H1 (cell line): ENCODE measurements around the gene TECTB. TPM values are rescaled to one million over a fixed set of nuclear protein-coding genes. Genes with fewer than 3 reads are reported as not detected.

Experiments
- CTCF ChIA-PET: fragments of 300-600 bp; sonication (Branson Sonifier 250); formaldehyde crosslinking; loops from one replicate; lab custom pipeline; 2021; ENCODE audit not compliant: partially characterized antibody; lab: Charles Lee
- POLR2A ChIA-PET: fragments of 300-600 bp; sonication (Branson Sonifier 250); formaldehyde crosslinking; loops from one replicate; lab custom pipeline; 2021; ENCODE audit warnings: inconsistent platforms; ENCODE audit not compliant: partially characterized antibody; lab: Charles Lee
- DNase-seq, 2 experiments: peaks; one replicate each; pipeline versions ENCODE4 v3.0.0 to v3.0.0-alpha.2; 2010 to 2022; ENCODE audit warnings: low spot score in 2 of 2, low read depth in 1 of 2, mixed read lengths in 1 of 2
- FAIRE-seq: peaks from 2 replicates; lab custom pipeline; 2011; peaks lifted over from hg19 to GRCh38; lab: Jason Lieb, UNC
- H2AFZ ChIP-seq: 2 replicates; pipeline ENCODE4 v1.8.1; 2012; ENCODE audit warnings: low read length, inconsistent platforms
- H2AK5ac ChIP-seq: 2 replicates; pipeline ENCODE4 v1.6.1; 2013; ENCODE audit warnings: low read depth, low read length
- H2BK120ac ChIP-seq: replicated peaks from 2 replicates; pipeline ENCODE3; 2013; ENCODE audit warnings: low read depth, low read length, inconsistent platforms
- H2BK12ac ChIP-seq: 2 replicates; pipeline ENCODE4 v1.6.1; 2013; ENCODE audit warnings: low read depth, low read length
- H2BK15ac ChIP-seq: 2 replicates; pipeline ENCODE4 v1.6.1; 2013; ENCODE audit warnings: low read length
- H2BK20ac ChIP-seq: 2 replicates; pipeline ENCODE4 v1.6.1; 2013; ENCODE audit warnings: low read length
- H2BK5ac ChIP-seq: 2 replicates; pipeline ENCODE4 v1.6.1; 2013; ENCODE audit warnings: low read depth, low read length
- H3K14ac ChIP-seq: 2 replicates; pipeline ENCODE4 v1.6.1; 2013; ENCODE audit warnings: inconsistent platforms; ENCODE audit not compliant: insufficient read length
- H3K18ac ChIP-seq: 2 replicates; pipeline ENCODE4 v1.6.1; 2013; ENCODE audit warnings: low read length; ENCODE audit errors: extremely low read depth
- H3K23ac ChIP-seq: 2 replicates; pipeline ENCODE4 v1.6.1; 2013; ENCODE audit warnings: inconsistent platforms; ENCODE audit not compliant: insufficient read length
- H3K23me2 ChIP-seq: 2 replicates; pipeline ENCODE4 v1.6.1; 2013; ENCODE audit warnings: low read depth, low read length
- H3K27ac ChIP-seq: 2 replicates; pipeline ENCODE4 v1.6.1; 2011; ENCODE audit warnings: low read depth, low read length, inconsistent platforms
- H3K27me3 ChIP-seq, 4 experiments: replicated peaks in 1 of 4; 1 replicate in 1 of 4; 2 replicates in 3 of 4; pipeline versions ENCODE4 v1.6.1 to v1.8.1; 2011 to 2013; ENCODE audit warnings: low read length in 3 of 4, mild to moderate bottlenecking in 3 of 4, inconsistent platforms in 2 of 4, mixed read lengths in 2 of 4, moderate library complexity in 1 of 4; ENCODE audit not compliant: control insufficient read depth in 3 of 4, insufficient read depth in 3 of 4; ENCODE audit errors: extremely low read depth in 1 of 4
- H3K36me3 ChIP-seq, 4 experiments: 2 replicates each; pipeline versions ENCODE4 v1.6.1 to v1.8.1; 2011 to 2013; ENCODE audit warnings: mild to moderate bottlenecking in 4 of 4, low read length in 3 of 4, moderate library complexity in 2 of 4, control low read depth in 1 of 4, inconsistent platforms in 1 of 4; ENCODE audit not compliant: insufficient read depth in 4 of 4, control insufficient read depth in 2 of 4
- H3K4ac ChIP-seq: replicated peaks from 2 replicates; pipeline ENCODE3; 2013; ENCODE audit warnings: low read length, low read depth, mixed read lengths, inconsistent platforms; ENCODE audit not compliant: insufficient read length
- H3K4me1 ChIP-seq, 4 experiments: replicated peaks in 1 of 4; 1 replicate in 1 of 4; 2 replicates in 3 of 4; pipeline versions ENCODE4 v1.6.1 to v1.8.1; 2011 to 2013; ENCODE audit warnings: low read length in 3 of 4, inconsistent platforms in 2 of 4, mixed read lengths in 1 of 4; ENCODE audit not compliant: insufficient read depth in 4 of 4, control insufficient read depth in 3 of 4
- H3K4me2 ChIP-seq, 2 experiments: 2 replicates each; pipeline versions ENCODE4 v1.6.1 to v1.8.1; 2011 to 2013; ENCODE audit warnings: low read depth in 2 of 2, low read length in 2 of 2, control low read depth in 1 of 2, inconsistent platforms in 1 of 2, mild to moderate bottlenecking in 1 of 2; ENCODE audit not compliant: insufficient read depth in 1 of 2
- H3K4me3 ChIP-seq, 4 experiments: fragments of 200-600, 300-600 bp in 1 of 4; sonication (generic), shearing (Covaris generic), sonication (Bioruptor Twin) in 1 of 4; 2 replicates each; pipeline versions ENCODE4 v1.5.1 to v1.8.1; 2011 to 2016; ENCODE audit warnings: low read length in 4 of 4, low read depth in 3 of 4, control low read depth in 2 of 4, inconsistent platforms in 2 of 4, mild to moderate bottlenecking in 2 of 4, mixed read lengths in 1 of 4, moderate library complexity in 1 of 4; ENCODE audit not compliant: insufficient read depth in 2 of 4; ENCODE audit errors: extremely low read depth in 1 of 4
- H3K56ac ChIP-seq: replicated peaks from 2 replicates; pipeline ENCODE3; 2013; ENCODE audit warnings: low read depth, mild to moderate bottlenecking, mixed read lengths, low read length, inconsistent platforms; ENCODE audit not compliant: insufficient read length
- H3K79me1 ChIP-seq: 2 replicates; pipeline ENCODE4 v1.6.1; 2013; ENCODE audit warnings: low read depth, low read length, control low read depth
- H3K79me2 ChIP-seq, 2 experiments: 2 replicates each; pipeline versions ENCODE4 v1.6.1 to v1.8.1; 2012 to 2013; ENCODE audit warnings: low read length in 2 of 2, mild to moderate bottlenecking in 2 of 2, inconsistent platforms in 1 of 2; ENCODE audit not compliant: insufficient read depth in 2 of 2, control insufficient read depth in 1 of 2
- H3K9ac ChIP-seq, 4 experiments: replicated peaks in 1 of 4; 1 replicate in 1 of 4; 2 replicates in 3 of 4; pipeline versions ENCODE4 v1.6.1 to v1.8.1; 2011 to 2013; ENCODE audit warnings: low read depth in 3 of 4, low read length in 3 of 4, control low read depth in 2 of 4, mild to moderate bottlenecking in 2 of 4, moderate library complexity in 2 of 4, inconsistent platforms in 1 of 4; ENCODE audit errors: extremely low read depth in 1 of 4
- H3K9me3 ChIP-seq, 2 experiments: 2 replicates each; pipeline versions ENCODE4 v1.6.1 to v1.8.1; 2012 to 2013; ENCODE audit warnings: mild to moderate bottlenecking in 2 of 2, moderate library complexity in 2 of 2, control low read depth in 1 of 2, inconsistent platforms in 1 of 2, low read depth in 1 of 2, low read length in 1 of 2, mixed read lengths in 1 of 2; ENCODE audit not compliant: insufficient read depth in 2 of 2
- H4K20me1 ChIP-seq, 2 experiments: replicated peaks in 1 of 2; 2 replicates each; pipeline versions ENCODE3 to v1.8.1; 2011 to 2013; ENCODE audit warnings: inconsistent platforms in 2 of 2, low read length in 2 of 2, mild to moderate bottlenecking in 1 of 2; ENCODE audit not compliant: insufficient read depth in 2 of 2, control insufficient read depth in 1 of 2
- H4K5ac ChIP-seq: 2 replicates; pipeline ENCODE4 v1.6.1; 2013; ENCODE audit warnings: low read length, low read depth, mixed read lengths, inconsistent platforms; ENCODE audit not compliant: insufficient read length
- H4K8ac ChIP-seq: 2 replicates; pipeline ENCODE4 v1.8.0; 2013; ENCODE audit warnings: mild to moderate bottlenecking, moderate library complexity, low read length, inconsistent platforms; ENCODE audit not compliant: insufficient read depth; ENCODE audit errors: extremely low read depth
- H4K91ac ChIP-seq: replicated peaks from 2 replicates; pipeline ENCODE3; 2013; ENCODE audit warnings: low read length, mixed read lengths, inconsistent platforms; ENCODE audit not compliant: insufficient read length
- KDM1A ChIP-seq: fragments of 200-600, 300-600 bp; sonication (generic); IDR thresholded peaks from 2 replicates; pipeline ENCODE4 v1.7.1; 2016; ENCODE audit warnings: mild to moderate bottlenecking, low read length, borderline replicate concordance
- POU5F1 ChIP-seq: IDR thresholded peaks from 2 replicates; pipeline ENCODE4 v1.6.1; 2011; ENCODE audit warnings: low read depth, mild to moderate bottlenecking, low read length, moderate library complexity
- WGBS, 2 experiments: shearing (Covaris generic) in 1 of 2; methylation state at CpG; one replicate each; pipeline versions ENCODE4 v1.1.6 to v1.1.7; 2013 to 2015; ENCODE audit warnings: low lambda C conversion rate in 2 of 2, mixed read lengths in 2 of 2, inconsistent platforms in 1 of 2, low coverage in 1 of 2, missing lambda C conversion rate in 1 of 2; ENCODE audit not compliant: insufficient replicate concordance in 2 of 2, insufficient coverage in 1 of 2, insufficient read length in 1 of 2; ENCODE audit errors: extremely low coverage in 1 of 2, missing lambda C conversion rate in 1 of 2; 5-methylcytosine and 5-hydroxymethylcytosine counted together
- polyA plus RNA-seq, 7 experiments: library from polyadenylated mRNA; depleted of rRNA in 3 of 7; stranded (reverse) in 5 of 7; unstranded in 2 of 7; fragments of >200 nt in 5 of 7; fragments of 200-250 nt in 2 of 7; gene quantifications; 1 replicate in 5 of 7; 2 replicates in 1 of 7; 4 replicates in 1 of 7; pipeline versions ENCODE4 v1.2.1 to v1.2.3, GENCODE V29; 2011 to 2013; ENCODE audit warnings: missing spikeins in 2 of 7, mixed read lengths in 2 of 7
- total RNA-seq: library from RNA; stranded (reverse); fragmentation: NEBNext Ultra II Directional; extraction: Animal tissue kit (Norgen Biotek cat#: 25700); gene quantifications from 2 replicates; pipeline ENCODE4 v1.2.1, GENCODE V29; 2021

Gene TECTB
- total and polyA plus RNA-seq, 2 of the 8 experiments (the other 6 are each of a cell fraction or from before 2014, with no cell fraction given), result not detected

DNA sequence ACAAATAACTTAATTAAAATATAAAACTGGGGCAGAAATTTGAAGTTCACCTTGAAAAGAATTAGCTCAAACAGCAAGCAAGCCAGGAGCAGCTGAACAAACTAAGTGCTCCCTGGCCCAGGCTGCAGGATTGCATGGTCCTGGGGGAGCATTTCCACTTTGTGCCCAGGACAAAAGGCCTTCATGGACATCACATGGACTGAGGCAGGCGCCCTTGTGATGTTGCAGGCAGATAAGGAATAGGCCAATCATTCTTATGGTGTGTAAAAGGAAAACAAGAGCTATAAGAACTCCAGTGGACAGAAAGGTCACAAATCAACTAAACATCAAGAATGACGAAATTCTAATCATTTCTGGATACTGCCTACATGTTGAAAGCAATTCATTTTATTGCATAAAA, 17.5 kb upstream of the TECTB start:
- Histone ChIP-seq H2BK20ac (no peak overlapping the region), H3K18ac (no peak overlapping the region), H3K14ac (no peak overlapping the region), H2BK12ac (no peak overlapping the region), H2AK5ac (no peak overlapping the region), H2BK120ac (no peak overlapping the region), H3K23ac (no peak overlapping the region), H3K4me1 (no peaks in the 10 kb centered on the region), H3K79me2 (no peaks in the 10 kb centered on the region), H2AFZ (no peak overlapping the region), H4K91ac (no peak overlapping the region), H2BK15ac (no peak overlapping the region), H3K9ac (no peak overlapping the region), H3K27me3 (no peaks in the 10 kb centered on the region; a peak in 1 of 7 replicates), H3K4ac (no peak overlapping the region), H3K27ac (no peak overlapping the region), H4K20me1 (no peaks in the 10 kb centered on the region), H3K23me2 (no peaks in the 10 kb centered on the region; the same call in 1 of the 2 replicates), H4K5ac (no peak overlapping the region), H3K36me3 (no peaks in the 10 kb centered on the region), H2BK5ac (no peak overlapping the region), H3K4me2 (no peak overlapping the region), H3K56ac (no peak overlapping the region), H3K79me1 (no peaks in the 10 kb centered on the region), H3K4me3 (no peak overlapping the region), H3K9me3 (no peaks in the 10 kb centered on the region; a peak in 1 of 4 replicates), H4K8ac (no peak overlapping the region)
- no peak for TF ChIP-seq POU5F1
- no peak for TF ChIP-seq KDM1A
- WGBS, 2 experiments, result 85% methylated on average over 2 of the region's 2 CpGs; no CpG with 5 or more reads in 1 of the 2 experiments
- DNase-seq, result no peak
- ChIA-PET POLR2A (no interaction called here), CTCF (interaction anchor here (0.6 to 1.6 kb wide), 5 partner anchors 10 to 1074 kb away, joined by 3 to 5 read pairs (median 3); no protein-coding TSS in a partner anchor)
- FAIRE-seq, result no peak
